K562 (cell line): Measurements from ENCODE around the gene PMPCA. TPM values are rescaled to one million over a fixed set of nuclear protein-coding genes. Genes with fewer than 3 reads are reported as not detected.

Source experiments
- CBX1 ChIP-seq: sonication (generic); IDR thresholded peaks from 2 replicates; pipeline ENCODE4 v1.6.1; 2016; ENCODE audit warnings: antibody characterized with exemption, low read depth, mild to moderate bottlenecking
- CHD1 ChIP-seq: fragments of 200-600 bp; sonication (generic); IDR thresholded peaks from one replicate; pipeline ENCODE4 v1.6.1; 2012; ENCODE audit warnings: mild to moderate bottlenecking, moderate library complexity, low read length, inconsistent platforms
- CREB1 ChIP-seq, 2 experiments: sonication (generic) in 1 of 2; formaldehyde crosslinking in 1 of 2; IDR thresholded peaks; 2 replicates each; pipeline versions ENCODE4 v1.6.1 to v1.8.0; 2012 to 2022; ENCODE audit warnings: inconsistent platforms in 1 of 2, mild to moderate bottlenecking in 1 of 2, missing genetic modification reagents in 1 of 2, moderate library complexity in 1 of 2
- E2F3 ChIP-seq: fragments of 250-450 bp; sonication (Bioruptor Pico); IDR thresholded peaks from 2 replicates; pipeline ENCODE4 v1.4.0; 2020; ENCODE audit warnings: mild to moderate bottlenecking
- GABPB1 ChIP-seq: sonication (generic); formaldehyde crosslinking; IDR thresholded peaks from 2 replicates; pipeline ENCODE4 v1.8.0; 2022; ENCODE audit warnings: mild to moderate bottlenecking, missing genetic modification reagents
- HDAC2 ChIP-seq: fragments of 450-650 bp; IDR thresholded peaks from 2 replicates; pipeline ENCODE4 v1.6.1; 2016; ENCODE audit warnings: mild to moderate bottlenecking
- KAT7 ChIP-seq: sonication (generic); formaldehyde crosslinking; IDR thresholded peaks from 2 replicates; pipeline ENCODE4 v1.8.0; 2022; ENCODE audit warnings: missing genetic modification reagents, mild to moderate bottlenecking, borderline replicate concordance
- TGIF2 ChIP-seq: sonication (generic); formaldehyde crosslinking; IDR thresholded peaks from 2 replicates; pipeline ENCODE4 v1.8.1; 2022; ENCODE audit warnings: mild to moderate bottlenecking, missing genetic modification reagents, moderate library complexity
- ZNF146 ChIP-seq: IDR thresholded peaks from one replicate; pipeline ENCODE4 v1.6.1; 2018; ENCODE audit warnings: missing compliant biosample characterization; ENCODE audit not compliant: unreplicated experiment
- polyA plus RNA-seq, 8 experiments: library from polyadenylated mRNA; depleted of rRNA in 4 of 8; stranded (reverse) in 5 of 8; unstranded in 3 of 8; fragments of >200 nt; fragmentation: Nextera tagmentation in 2 of 8; fragmentation: Illumina TruSeq in 1 of 8; extraction: Ambion mirVana in 2 of 8; extraction: Trizol in 1 of 8; gene quantifications; 2 replicates each; pipeline versions ENCODE4 v1.2.1 to v1.2.3, GENCODE V29; 2011 to 2014; ENCODE audit warnings: inconsistent platforms in 1 of 8, missing spikeins in 1 of 8
- total RNA-seq, 7 experiments: library from RNA; depleted of rRNA in 6 of 7; stranded (reverse); fragments of >200 nt in 6 of 7; fragmentation: Illumina TruSeq in 2 of 7; extraction: Trizol in 2 of 7; gene quantifications; 2 replicates each; pipeline versions ENCODE4 v1.2.1 to v1.2.3, GENCODE V29; 2011 to 2021; ENCODE audit warnings: low replicate concordance in 1 of 7
- TF ChIP-seq, protein P1 (sequence below), 2 experiments: fragments of 450-650 bp in 1 of 2; sonication (generic) in 1 of 2; formaldehyde crosslinking in 1 of 2; IDR thresholded peaks; 2 replicates each; pipeline versions ENCODE4 v1.7.1 to v1.9.0; 2016 to 2022; ENCODE audit warnings: inconsistent platforms in 1 of 2, mild to moderate bottlenecking in 1 of 2, missing genetic modification reagents in 1 of 2
- TF ChIP-seq, protein P2 (sequence below), 2 experiments: fragments of 450-650 bp; conservative IDR thresholded peaks; 2 replicates each; pipeline ENCODE4 v1.6.1; 2017; ENCODE audit warnings: mild to moderate bottlenecking in 2 of 2, moderate library complexity in 2 of 2
- TF ChIP-seq, protein P3 (sequence below): sonication (generic); formaldehyde crosslinking; IDR thresholded peaks from 2 replicates; pipeline ENCODE4 v1.8.0; 2022; ENCODE audit warnings: missing genetic modification reagents, mild to moderate bottlenecking, moderate library complexity, borderline replicate concordance

Gene PMPCA
- total and polyA plus RNA-seq, 9 of the 15 experiments (the other 6 are each of a cell fraction or from before 2014, with no cell fraction given), result 23.9 to 143 (median 86.6) TPM

DNA sequence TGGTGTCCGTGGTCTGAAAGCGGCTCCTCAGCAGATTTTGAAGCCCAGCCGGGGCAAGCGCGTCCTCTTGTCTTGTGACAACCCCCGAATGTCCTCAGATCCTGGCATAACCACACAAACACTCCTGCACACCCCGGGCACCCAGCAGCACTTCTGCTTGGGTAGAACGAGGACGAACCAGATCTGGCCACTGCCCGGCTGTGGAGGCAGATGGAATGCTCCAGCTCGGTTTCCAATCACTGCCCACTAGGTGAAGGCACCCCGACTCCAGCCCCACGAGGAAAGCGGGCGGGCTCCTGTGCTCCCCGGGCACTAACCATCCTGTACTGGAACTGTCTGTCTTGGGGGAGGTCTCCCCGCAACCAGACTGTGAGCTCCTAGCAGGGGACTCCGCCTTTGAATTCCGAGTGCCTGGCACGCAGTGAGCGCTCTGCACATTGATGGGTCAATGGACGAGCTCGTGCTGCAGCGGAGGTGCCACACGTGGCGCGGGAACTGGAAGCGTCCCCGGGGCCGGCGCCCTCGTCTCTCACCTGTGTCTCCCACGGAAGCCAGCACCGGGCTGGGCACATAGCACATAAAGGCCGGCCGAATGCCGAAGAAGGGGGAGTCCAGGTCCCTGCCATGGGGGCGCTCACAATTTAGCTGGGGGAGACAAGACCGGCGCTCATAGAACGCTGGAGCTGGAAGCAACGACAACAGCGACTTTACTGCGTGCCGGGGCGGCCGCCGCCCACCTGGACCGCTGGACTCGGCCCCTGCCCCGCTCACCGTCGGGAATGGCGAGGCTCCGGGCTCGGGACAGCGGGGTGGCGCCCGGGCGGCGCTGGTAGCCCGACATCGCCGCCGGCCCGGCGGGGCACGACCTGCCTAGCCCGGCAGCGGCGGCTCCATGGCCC lies 652 bp upstream of the PMPCA start (continued):
- TF ChIP-seq, protein P1, sequence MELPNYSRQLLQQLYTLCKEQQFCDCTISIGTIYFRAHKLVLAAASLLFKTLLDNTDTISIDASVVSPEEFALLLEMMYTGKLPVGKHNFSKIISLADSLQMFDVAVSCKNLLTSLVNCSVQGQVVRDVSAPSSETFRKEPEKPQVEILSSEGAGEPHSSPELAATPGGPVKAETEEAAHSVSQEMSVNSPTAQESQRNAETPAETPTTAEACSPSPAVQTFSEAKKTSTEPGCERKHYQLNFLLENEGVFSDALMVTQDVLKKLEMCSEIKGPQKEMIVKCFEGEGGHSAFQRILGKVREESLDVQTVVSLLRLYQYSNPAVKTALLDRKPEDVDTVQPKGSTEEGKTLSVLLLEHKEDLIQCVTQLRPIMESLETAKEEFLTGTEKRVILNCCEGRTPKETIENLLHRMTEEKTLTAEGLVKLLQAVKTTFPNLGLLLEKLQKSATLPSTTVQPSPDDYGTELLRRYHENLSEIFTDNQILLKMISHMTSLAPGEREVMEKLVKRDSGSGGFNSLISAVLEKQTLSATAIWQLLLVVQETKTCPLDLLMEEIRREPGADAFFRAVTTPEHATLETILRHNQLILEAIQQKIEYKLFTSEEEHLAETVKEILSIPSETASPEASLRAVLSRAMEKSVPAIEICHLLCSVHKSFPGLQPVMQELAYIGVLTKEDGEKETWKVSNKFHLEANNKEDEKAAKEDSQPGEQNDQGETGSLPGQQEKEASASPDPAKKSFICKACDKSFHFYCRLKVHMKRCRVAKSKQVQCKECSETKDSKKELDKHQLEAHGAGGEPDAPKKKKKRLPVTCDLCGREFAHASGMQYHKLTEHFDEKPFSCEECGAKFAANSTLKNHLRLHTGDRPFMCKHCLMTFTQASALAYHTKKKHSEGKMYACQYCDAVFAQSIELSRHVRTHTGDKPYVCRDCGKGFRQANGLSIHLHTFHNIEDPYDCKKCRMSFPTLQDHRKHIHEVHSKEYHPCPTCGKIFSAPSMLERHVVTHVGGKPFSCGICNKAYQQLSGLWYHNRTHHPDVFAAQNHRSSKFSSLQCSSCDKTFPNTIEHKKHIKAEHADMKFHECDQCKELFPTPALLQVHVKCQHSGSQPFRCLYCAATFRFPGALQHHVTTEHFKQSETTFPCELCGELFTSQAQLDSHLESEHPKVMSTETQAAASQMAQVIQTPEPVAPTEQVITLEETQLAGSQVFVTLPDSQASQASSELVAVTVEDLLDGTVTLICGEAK (IDR thresholded peaks at IDR 0.05), result 0 out of 2 replicates have a peak, but pooled peaks have one; percentile 28
- TF ChIP-seq, protein P1 (CRISPR knock-in tag; IDR thresholded peaks at IDR 0.05), result no peak
- TF ChIP-seq KAT7, result 0 out of 2 replicates have a peak, but pooled peaks have one; percentile 66
- peak; percentile 39 for TF ChIP-seq CHD1
- TF ChIP-seq CREB1 (IDR thresholded peaks at IDR 0.05), result no peak
- TF ChIP-seq CREB1 (CRISPR knock-in tag; IDR thresholded peaks at IDR 0.05), result no peak
- TF ChIP-seq E2F3 (CRISPR knock-in tag), result 0 out of 2 replicates have a peak, but pooled peaks have one; percentile 37
- 0 out of 2 replicates have a peak, but pooled peaks have one; percentile 46 for TF ChIP-seq HDAC2
- TF ChIP-seq, protein P2, sequence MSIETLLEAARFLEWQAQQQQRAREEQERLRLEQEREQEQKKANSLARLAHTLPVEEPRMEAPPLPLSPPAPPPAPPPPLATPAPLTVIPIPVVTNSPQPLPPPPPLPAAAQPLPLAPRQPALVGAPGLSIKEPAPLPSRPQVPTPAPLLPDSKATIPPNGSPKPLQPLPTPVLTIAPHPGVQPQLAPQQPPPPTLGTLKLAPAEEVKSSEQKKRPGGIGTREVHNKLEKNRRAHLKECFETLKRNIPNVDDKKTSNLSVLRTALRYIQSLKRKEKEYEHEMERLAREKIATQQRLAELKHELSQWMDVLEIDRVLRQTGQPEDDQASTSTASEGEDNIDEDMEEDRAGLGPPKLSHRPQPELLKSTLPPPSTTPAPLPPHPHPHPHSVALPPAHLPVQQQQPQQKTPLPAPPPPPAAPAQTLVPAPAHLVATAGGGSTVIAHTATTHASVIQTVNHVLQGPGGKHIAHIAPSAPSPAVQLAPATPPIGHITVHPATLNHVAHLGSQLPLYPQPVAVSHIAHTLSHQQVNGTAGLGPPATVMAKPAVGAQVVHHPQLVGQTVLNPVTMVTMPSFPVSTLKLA (conservative IDR thresholded peaks at IDR 0.05), result peak; percentile 40 to 45
- TF ChIP-seq ZNF146 (CRISPR knock-in tag), result peak; percentile 10
- TF ChIP-seq GABPB1 (CRISPR knock-in tag), result no peak; the same call in 1 of the 2 replicates
- TF ChIP-seq, protein P3, sequence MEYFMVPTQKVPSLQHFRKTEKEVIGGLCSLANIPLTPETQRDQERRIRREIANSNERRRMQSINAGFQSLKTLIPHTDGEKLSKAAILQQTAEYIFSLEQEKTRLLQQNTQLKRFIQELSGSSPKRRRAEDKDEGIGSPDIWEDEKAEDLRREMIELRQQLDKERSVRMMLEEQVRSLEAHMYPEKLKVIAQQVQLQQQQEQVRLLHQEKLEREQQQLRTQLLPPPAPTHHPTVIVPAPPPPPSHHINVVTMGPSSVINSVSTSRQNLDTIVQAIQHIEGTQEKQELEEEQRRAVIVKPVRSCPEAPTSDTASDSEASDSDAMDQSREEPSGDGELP (CRISPR knock-in tag), result peak; percentile 12; the same call in 1 of the 2 replicates
- TF ChIP-seq TGIF2, result 0 out of 2 replicates have a peak, but pooled peaks have one; percentile 22
- TF ChIP-seq CBX1, result no peak
